Measurements from ENCODE around the gene RAB3GAP1.
A peak's percentile ranks its signal among the peaks of the same experiment; 100 is the strongest.

DNA sequence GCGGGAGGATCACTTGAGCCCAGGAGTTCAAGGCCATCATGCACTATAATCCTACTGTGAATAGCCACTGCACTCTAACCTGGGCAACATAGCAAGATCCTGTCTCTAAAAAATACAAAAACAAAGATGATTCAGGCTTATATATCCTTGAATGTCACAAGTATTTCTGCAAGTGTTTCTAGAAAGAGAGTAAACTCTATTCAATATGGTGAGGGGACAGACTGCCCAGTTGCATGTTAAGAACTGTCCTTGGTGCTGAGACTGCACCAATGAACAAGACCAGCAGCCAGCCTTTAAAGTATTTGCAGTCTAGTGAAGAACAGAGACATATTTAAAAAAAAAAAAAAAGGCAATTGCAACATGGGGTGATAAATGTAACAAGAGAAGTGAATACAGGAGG lies 21.3 kb upstream of the RAB3GAP1 start:
- TF ChIP-seq, protein P1, sequence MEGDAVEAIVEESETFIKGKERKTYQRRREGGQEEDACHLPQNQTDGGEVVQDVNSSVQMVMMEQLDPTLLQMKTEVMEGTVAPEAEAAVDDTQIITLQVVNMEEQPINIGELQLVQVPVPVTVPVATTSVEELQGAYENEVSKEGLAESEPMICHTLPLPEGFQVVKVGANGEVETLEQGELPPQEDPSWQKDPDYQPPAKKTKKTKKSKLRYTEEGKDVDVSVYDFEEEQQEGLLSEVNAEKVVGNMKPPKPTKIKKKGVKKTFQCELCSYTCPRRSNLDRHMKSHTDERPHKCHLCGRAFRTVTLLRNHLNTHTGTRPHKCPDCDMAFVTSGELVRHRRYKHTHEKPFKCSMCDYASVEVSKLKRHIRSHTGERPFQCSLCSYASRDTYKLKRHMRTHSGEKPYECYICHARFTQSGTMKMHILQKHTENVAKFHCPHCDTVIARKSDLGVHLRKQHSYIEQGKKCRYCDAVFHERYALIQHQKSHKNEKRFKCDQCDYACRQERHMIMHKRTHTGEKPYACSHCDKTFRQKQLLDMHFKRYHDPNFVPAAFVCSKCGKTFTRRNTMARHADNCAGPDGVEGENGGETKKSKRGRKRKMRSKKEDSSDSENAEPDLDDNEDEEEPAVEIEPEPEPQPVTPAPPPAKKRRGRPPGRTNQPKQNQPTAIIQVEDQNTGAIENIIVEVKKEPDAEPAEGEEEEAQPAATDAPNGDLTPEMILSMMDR (IDR thresholded peaks at IDR 0.05), result no peak
- TF ChIP-seq REST (IDR thresholded peaks at IDR 0.05; ENCODE audit: insufficient read depth in 1 of 2, low read depth in 2 of 2, low read length in 1 of 2), result peak; percentile 83 to 87
- no peak for TF ChIP-seq SIN3A (IDR thresholded peaks at IDR 0.05; ENCODE audit: borderline replicate concordance, insufficient read depth, low read depth, low read length)
